ENCODE data around the gene PACS2.

- TF ChIP-seq, protein P1, sequence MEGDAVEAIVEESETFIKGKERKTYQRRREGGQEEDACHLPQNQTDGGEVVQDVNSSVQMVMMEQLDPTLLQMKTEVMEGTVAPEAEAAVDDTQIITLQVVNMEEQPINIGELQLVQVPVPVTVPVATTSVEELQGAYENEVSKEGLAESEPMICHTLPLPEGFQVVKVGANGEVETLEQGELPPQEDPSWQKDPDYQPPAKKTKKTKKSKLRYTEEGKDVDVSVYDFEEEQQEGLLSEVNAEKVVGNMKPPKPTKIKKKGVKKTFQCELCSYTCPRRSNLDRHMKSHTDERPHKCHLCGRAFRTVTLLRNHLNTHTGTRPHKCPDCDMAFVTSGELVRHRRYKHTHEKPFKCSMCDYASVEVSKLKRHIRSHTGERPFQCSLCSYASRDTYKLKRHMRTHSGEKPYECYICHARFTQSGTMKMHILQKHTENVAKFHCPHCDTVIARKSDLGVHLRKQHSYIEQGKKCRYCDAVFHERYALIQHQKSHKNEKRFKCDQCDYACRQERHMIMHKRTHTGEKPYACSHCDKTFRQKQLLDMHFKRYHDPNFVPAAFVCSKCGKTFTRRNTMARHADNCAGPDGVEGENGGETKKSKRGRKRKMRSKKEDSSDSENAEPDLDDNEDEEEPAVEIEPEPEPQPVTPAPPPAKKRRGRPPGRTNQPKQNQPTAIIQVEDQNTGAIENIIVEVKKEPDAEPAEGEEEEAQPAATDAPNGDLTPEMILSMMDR (IDR thresholded peaks at IDR 0.05) = peak; percentile 54 to 62 (median 57)
- TF ChIP-seq POLR2A (IDR thresholded peaks at IDR 0.05; ENCODE audit: low read depth) = no peak
- no peak for TF ChIP-seq POLR2AphosphoS5 (IDR thresholded peaks at IDR 0.05)
- TF ChIP-seq EP300 (IDR thresholded peaks at IDR 0.05) = no peak
Measured at GRCh38 chr14:105281371-105282097, 33.0 kb upstream of the PACS2 start.

Measured in esophagus muscularis mucosa (tissue), 4 donors.